VCaP (cell line): ENCODE data around the gene MRM3.
"Not testable (repeated sequence)": the region's sequence is repeated elsewhere in the genome, so short reads cannot be mapped to it uniquely, and the experiment has no call there.

ENCODE experiments used
- H3K27ac ChIP-seq: fragments of 450-650 bp; 2 replicates; pipeline ENCODE4 v1.5.1; 2017
- CTCF ChIP-seq: fragments of 450-650 bp; conservative IDR thresholded peaks from 2 replicates; pipeline ENCODE4 v1.5.1; 2017; ENCODE audit warnings: mild to moderate bottlenecking, moderate library complexity

MRM3 gene

GRCh38 chr17:826778-827177, 44.6 kb downstream of the MRM3 start:
- H3K27ac ChIP-seq: no peak overlapping the region
- TF ChIP-seq CTCF: no peak

DNA sequence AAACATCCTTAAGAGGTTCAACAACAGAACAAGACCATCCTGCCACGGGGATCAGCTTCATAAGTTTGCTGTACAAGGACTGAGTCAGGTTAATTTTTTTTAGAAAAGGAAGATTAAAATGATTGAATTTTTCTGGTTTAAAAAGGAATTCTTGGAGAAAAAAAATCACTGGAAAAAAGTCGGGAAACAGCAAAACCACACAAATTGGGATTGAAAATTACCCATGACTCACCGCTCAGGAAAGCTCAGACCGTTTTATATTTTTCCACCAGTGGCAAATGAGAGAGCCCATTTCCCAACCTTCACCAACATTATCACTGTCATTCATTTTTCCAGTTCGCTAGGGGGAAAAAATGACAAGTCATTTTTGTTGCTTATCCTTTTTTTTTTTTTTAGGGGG, 46.6 kb downstream of the MRM3 start:
- TF ChIP-seq CTCF: no peak
- no peak overlapping the region for H3K27ac ChIP-seq

DNA sequence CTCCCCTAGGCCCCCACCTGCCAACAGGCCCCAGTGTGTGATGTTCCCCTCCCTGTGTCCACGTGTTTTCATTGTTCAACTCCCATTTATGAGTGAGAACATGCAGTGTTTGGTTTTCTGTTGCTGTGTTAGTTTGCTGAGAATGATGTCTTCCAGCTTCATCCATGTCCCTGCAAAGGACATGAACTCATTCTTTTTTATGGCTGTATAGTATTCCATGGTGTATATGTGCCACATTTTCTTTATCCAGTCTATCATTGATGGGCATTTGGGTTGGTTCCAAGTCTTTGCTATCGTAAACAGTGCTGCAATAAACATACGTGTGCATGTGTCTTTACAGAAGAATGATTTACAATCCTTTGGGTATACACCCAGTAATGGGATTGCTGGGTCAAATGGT, 47.5 kb downstream of the MRM3 start:
- not testable (repeated sequence) for H3K27ac ChIP-seq

DNA sequence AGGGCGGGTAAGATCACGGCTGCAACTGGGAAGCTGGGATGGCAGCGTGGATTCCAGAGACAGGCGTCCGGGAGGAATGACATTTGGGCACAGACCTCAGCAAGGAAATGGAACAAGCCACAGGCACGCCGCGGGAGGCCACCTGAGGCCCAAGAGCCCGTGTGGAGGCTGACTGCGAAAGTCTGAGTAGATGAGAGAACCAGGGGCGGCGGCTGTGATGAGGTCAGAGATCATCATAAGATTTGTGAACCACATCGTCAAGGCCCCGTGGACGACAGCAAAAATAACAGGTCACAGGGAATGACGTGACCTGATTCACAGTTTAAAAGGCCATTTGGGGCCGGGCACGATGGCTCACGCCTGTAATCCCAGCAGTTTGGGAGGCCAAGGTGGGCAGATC, 48.2 kb downstream of the MRM3 start:
- no peak for TF ChIP-seq CTCF
- no peak overlapping the region for H3K27ac ChIP-seq

- TF ChIP-seq CTCF: no peak
- no peak overlapping the region for H3K27ac ChIP-seq
Observed at GRCh38 chr17:830950-831349, 48.8 kb downstream of the MRM3 start.

- no peak for TF ChIP-seq CTCF
- no peak overlapping the region for H3K27ac ChIP-seq
Observed at GRCh38 chr17:834136-834535, 52.0 kb downstream of the MRM3 start.

GRCh38 chr17:835263-835662, 53.1 kb downstream of the MRM3 start:
- no peak overlapping the region for H3K27ac ChIP-seq
- TF ChIP-seq CTCF: no peak

DNA sequence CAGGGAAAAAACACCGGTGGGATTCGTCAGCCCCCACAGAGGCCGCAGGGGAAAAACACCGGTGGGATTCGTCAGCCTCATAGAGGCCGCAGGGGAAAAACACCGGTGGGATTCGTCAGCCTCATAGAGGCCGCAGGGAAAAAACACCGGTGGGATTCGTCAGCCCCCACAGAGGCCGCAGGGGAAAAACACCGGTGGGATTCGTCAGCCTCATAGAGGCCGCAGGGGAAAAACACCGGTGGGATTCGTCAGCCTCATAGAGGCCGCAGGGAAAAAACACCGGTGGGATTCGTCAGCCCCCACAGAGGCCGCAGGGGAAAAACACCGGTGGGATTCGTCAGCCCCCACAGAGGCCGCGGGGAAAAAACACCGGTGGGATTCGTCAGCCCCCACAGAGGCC, 53.6 kb downstream of the MRM3 start:
- H3K27ac ChIP-seq: not testable (repeated sequence)

DNA sequence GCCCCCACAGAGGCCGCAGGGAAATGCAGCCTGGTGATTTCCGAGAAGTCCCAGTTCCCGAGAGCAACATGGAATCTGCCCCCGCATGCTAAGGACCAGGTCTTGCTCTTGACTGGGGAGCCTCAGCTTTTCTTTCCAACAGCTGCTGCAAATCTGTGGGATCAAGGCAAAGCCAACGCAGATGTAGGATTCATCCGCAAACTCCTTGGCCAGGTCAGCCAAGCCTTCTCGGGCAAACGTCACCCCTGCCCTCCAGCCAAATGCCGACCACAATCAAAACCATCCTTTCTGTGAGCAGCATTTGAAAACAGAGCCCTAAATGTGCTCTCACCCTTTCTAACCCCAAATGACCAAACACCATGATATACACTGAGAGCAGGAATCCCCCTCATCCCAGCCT, 54.0 kb downstream of the MRM3 start:
- TF ChIP-seq CTCF: no peak

More for the DNA sequence above, 54.0 kb downstream of the MRM3 start:
- no peak overlapping the region for H3K27ac ChIP-seq
